CMK (cell line): ENCODE data around the gene COL9A1.

Experiments used
- DNase-seq: peaks from one replicate; pipeline ENCODE4 v3.0.0-alpha.2; 2010; ENCODE audit warnings: low read depth

COL9A1 gene

GRCh38 chr6:70171236-70171635 is 131.6 kb downstream of the COL9A1 start:
- DNase-seq: no peak

- DNase-seq: no peak
Observed at GRCh38 chr6:70168681-70169377, 134.1 kb downstream of the COL9A1 start.
